DOHH2 (cell line): ENCODE results near the gene ZFAND2A.

Experiments
- H3F3A ChIP-seq: fragments of 200-600 bp; sonication (generic), shearing (Covaris generic); 2 replicates; pipeline ENCODE4 v1.6.0; 2016; ENCODE audit warnings: antibody characterized with exemption, mild to moderate bottlenecking; ENCODE audit not compliant: control insufficient read depth, insufficient read depth
- H3K27ac ChIP-seq: fragments of 200-600 bp; sonication (generic); 2 replicates; pipeline ENCODE4 v1.5.1; 2014; ENCODE audit warnings: low read depth, mild to moderate bottlenecking, low read length, moderate library complexity
- H3K27me3 ChIP-seq: fragments of 200-600 bp; sonication (generic); 2 replicates; pipeline ENCODE4 v1.6.1; 2014; ENCODE audit warnings: mild to moderate bottlenecking, low read length, mixed read lengths; ENCODE audit not compliant: control insufficient read depth
- H3K36me3 ChIP-seq: fragments of 200-600 bp; sonication (generic); 2 replicates; pipeline ENCODE4 v1.6.1; 2014; ENCODE audit warnings: mild to moderate bottlenecking, low read length, moderate library complexity, mixed read lengths; ENCODE audit not compliant: control insufficient read depth
- H3K4me1 ChIP-seq: fragments of 200-600 bp; sonication (generic); 2 replicates; pipeline ENCODE4 v1.6.1; 2014; ENCODE audit warnings: mild to moderate bottlenecking, low read length, mixed read lengths; ENCODE audit not compliant: control insufficient read depth
- H3K4me2 ChIP-seq: fragments of 200-600 bp; sonication (generic); 2 replicates; pipeline ENCODE4 v1.6.0; 2014; ENCODE audit warnings: mild to moderate bottlenecking, low read length, moderate library complexity
- H3K4me3 ChIP-seq: fragments of 200-600 bp; sonication (generic); 2 replicates; pipeline ENCODE4 v1.5.1; 2014; ENCODE audit warnings: mild to moderate bottlenecking, low read length, mixed read lengths
- H3K79me2 ChIP-seq: fragments of 200-600 bp; sonication (generic); 2 replicates; pipeline ENCODE4 v1.6.1; 2014; ENCODE audit warnings: mild to moderate bottlenecking, low read length, mixed read lengths; ENCODE audit not compliant: control insufficient read depth
- H3K9me2 ChIP-seq: fragments of 200-600 bp; sonication (generic); replicated peaks from 2 replicates; pipeline ENCODE4 v1.6.1; 2014; ENCODE audit warnings: mild to moderate bottlenecking, low read length, mixed read lengths; ENCODE audit not compliant: control insufficient read depth
- H3K9me3 ChIP-seq: fragments of 200-600 bp; sonication (generic); 2 replicates; pipeline ENCODE4 v1.6.1; 2014; ENCODE audit warnings: antibody characterized with exemption, low read length, mixed read lengths; ENCODE audit not compliant: control insufficient read depth, insufficient read depth
- H4K20me1 ChIP-seq: fragments of 200-600 bp; sonication (generic); 2 replicates; pipeline ENCODE4 v1.6.0; 2014; ENCODE audit warnings: low read depth, mild to moderate bottlenecking, antibody characterized with exemption, low read length, moderate library complexity; ENCODE audit not compliant: control insufficient read depth, insufficient read depth
- EZH2phosphoT487 ChIP-seq: fragments of 200-600 bp; sonication (generic); IDR thresholded peaks from 2 replicates; pipeline ENCODE4 v1.6.1; 2017; ENCODE audit warnings: borderline replicate concordance, mild to moderate bottlenecking, antibody characterized with exemption, low read length, moderate library complexity, mixed read lengths
- TF ChIP-seq, protein P1 (sequence below): fragments of 200-600 bp; sonication (generic); IDR thresholded peaks from one replicate; pipeline ENCODE4 v1.5.1; 2014; ENCODE audit warnings: antibody characterized with exemption, mild to moderate bottlenecking, low read depth, low read length; ENCODE audit not compliant: poor library complexity, severe bottlenecking

Gene ZFAND2A

GRCh38 chr7:1124164-1124563 lies 35.8 kb downstream of the ZFAND2A start:
- Histone ChIP-seq H3K9me2 (no peaks in the 10 kb centered on the region), H3K4me2 (no peak overlapping the region), H3F3A (0 out of 2 replicates have a peak, but pooled peaks cover 4% of the 10 kb centered on the region), H3K36me3 (peaks cover 17% of the 10 kb centered on the region), H3K4me3 (no peak overlapping the region), H3K27me3 (no peaks in the 10 kb centered on the region), H3K27ac (no peak overlapping the region), H3K79me2 (peaks cover 30% of the 10 kb centered on the region), H4K20me1 (peaks cover 5% of the 10 kb centered on the region; the same call in 1 of the 2 replicates), H3K4me1 (peaks cover 6% of the 10 kb centered on the region), H3K9me3 (no peaks in the 10 kb centered on the region)
- TF ChIP-seq, protein P1, sequence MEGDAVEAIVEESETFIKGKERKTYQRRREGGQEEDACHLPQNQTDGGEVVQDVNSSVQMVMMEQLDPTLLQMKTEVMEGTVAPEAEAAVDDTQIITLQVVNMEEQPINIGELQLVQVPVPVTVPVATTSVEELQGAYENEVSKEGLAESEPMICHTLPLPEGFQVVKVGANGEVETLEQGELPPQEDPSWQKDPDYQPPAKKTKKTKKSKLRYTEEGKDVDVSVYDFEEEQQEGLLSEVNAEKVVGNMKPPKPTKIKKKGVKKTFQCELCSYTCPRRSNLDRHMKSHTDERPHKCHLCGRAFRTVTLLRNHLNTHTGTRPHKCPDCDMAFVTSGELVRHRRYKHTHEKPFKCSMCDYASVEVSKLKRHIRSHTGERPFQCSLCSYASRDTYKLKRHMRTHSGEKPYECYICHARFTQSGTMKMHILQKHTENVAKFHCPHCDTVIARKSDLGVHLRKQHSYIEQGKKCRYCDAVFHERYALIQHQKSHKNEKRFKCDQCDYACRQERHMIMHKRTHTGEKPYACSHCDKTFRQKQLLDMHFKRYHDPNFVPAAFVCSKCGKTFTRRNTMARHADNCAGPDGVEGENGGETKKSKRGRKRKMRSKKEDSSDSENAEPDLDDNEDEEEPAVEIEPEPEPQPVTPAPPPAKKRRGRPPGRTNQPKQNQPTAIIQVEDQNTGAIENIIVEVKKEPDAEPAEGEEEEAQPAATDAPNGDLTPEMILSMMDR: no peak
- TF ChIP-seq EZH2phosphoT487: no peak

GRCh38 chr7:1123715-1124114 lies 36.3 kb downstream of the ZFAND2A start:
- Histone ChIP-seq H3K4me2 (no peak overlapping the region), H3K79me2 (peaks cover 32% of the 10 kb centered on the region), H3K27me3 (no peaks in the 10 kb centered on the region), H3K9me3 (no peaks in the 10 kb centered on the region), H3F3A (0 out of 2 replicates have a peak, but pooled peaks cover 6% of the 10 kb centered on the region), H3K36me3 (peaks cover 17% of the 10 kb centered on the region), H3K9me2 (no peaks in the 10 kb centered on the region), H3K4me1 (peaks cover 6% of the 10 kb centered on the region), H4K20me1 (peaks cover 5% of the 10 kb centered on the region; the same call in 1 of the 2 replicates), H3K27ac (no peak overlapping the region), H3K4me3 (no peak overlapping the region)
- TF ChIP-seq, protein P1: no peak
- TF ChIP-seq EZH2phosphoT487: no peak

DNA sequence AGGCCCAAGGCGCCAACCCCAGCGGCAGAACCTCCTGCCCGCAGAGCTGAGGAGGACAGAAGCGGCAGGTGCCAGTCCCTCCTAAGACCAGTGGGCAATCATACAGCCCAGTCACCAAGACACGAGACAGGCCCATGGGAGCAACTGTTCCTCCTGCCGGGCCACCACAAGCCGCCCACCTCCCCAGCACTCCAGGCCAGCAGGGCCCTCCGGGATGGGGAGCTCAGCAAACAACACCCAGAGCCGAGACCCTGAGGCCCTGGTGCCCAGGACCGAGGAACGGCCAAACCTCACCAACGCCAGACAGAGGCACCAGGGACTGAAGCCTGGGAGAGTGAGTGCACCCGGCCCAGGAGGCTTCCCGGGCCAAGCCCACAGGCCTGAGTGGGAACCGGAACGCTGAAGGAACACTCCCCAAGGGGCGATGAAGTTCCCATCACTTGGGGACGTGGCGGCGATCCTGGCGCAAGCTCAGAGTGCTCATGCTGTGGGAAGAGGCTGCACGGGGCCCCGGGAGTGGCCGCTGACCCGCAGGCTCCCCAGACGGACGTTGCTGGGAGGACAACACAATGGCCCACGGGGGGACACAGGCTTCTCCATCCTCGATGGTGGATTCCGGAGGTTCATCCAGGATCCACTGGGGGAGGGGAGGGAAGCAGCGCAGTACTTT lies 37.0 kb downstream of the ZFAND2A start:
- peaks cover 32% of the 10 kb centered on the region for H3K79me2 ChIP-seq

More for the DNA sequence above, 37.0 kb downstream of the ZFAND2A start:
- TF ChIP-seq, protein P1: no peak
- no peak for TF ChIP-seq EZH2phosphoT487
- Histone ChIP-seq H3K27me3 (no peaks in the 10 kb centered on the region), H3K36me3 (peaks cover 17% of the 10 kb centered on the region), H3K9me3 (no peaks in the 10 kb centered on the region), H3K4me1 (peaks cover 6% of the 10 kb centered on the region), H3F3A (0 out of 2 replicates have a peak, but pooled peaks cover 6% of the 10 kb centered on the region), H3K27ac (no peak overlapping the region), H3K4me3 (no peak overlapping the region), H3K4me2 (no peak overlapping the region), H4K20me1 (peaks cover 5% of the 10 kb centered on the region; the same call in 1 of the 2 replicates), H3K9me2 (no peaks in the 10 kb centered on the region)
